K562 (cell line): ENCODE results near the gene ESRRG. TPM values are rescaled to one million over a fixed set of nuclear protein-coding genes. Genes with fewer than 3 reads are reported as not detected.

Experiments used
- ATAC-seq: fragments of 200-7000 bp; cut with Tn5 transposase; 3 replicates; pipeline ENCODE4 v1.9.1; 2020; ENCODE audit warnings: moderate library complexity
- BruUV-seq: library from RNA; stranded (reverse); fragments of 400-500 nt; replicated peaks from 2 replicates; lab custom pipeline; 2021; lab: Mats Ljungman, UMichigan
- CTCF ChIA-PET: fragments of 300-600 bp; formaldehyde crosslinking; extraction: SDS; loops from one replicate; lab custom pipeline; 2021; ENCODE audit warnings: low intra/inter-chr PET ratio; lab: Yijun Ruan, JAX
- POLR2A ChIA-PET: fragments of 300-600, 350-650 bp; sonication (Branson Sonifier 250); formaldehyde crosslinking; extraction: SDS; loops from one replicate; lab custom pipeline; 2021; ENCODE audit warnings: antibody characterized with exemption, inconsistent platforms; lab: Yijun Ruan, JAX
- DNase-seq, 4 experiments: peaks; one replicate each; pipeline versions ENCODE4 v3.0.0 to v3.0.0-alpha.2; 2011 to 2018; ENCODE audit warnings: low spot score in 3 of 4, mixed read lengths in 3 of 4; ENCODE audit errors: extremely low read depth in 1 of 4
- FAIRE-seq: peaks from 2 replicates; lab custom pipeline; 2011; peaks lifted over from hg19 to GRCh38; lab: Jason Lieb, UNC
- H2AFZ ChIP-seq: 2 replicates; pipeline ENCODE4 v1.6.0; 2011; ENCODE audit warnings: low read depth, low read length, control low read depth, inconsistent platforms
- H3K27ac ChIP-seq: fragments of 200-600 bp; 3 replicates; pipeline ENCODE4 v1.8.0; 2011; ENCODE audit warnings: low read depth, mild to moderate bottlenecking, control low read depth, inconsistent platforms, low read length, moderate library complexity, mixed read lengths; ENCODE audit errors: extremely low read depth
- H3K27me3 ChIP-seq, 2 experiments: fragments of 300-600 bp in 1 of 2; 2 replicates in 1 of 2; 3 replicates in 1 of 2; pipeline versions ENCODE4 v1.6.0 to v1.8.0; 2011; ENCODE audit warnings: inconsistent platforms in 2 of 2, low read length in 2 of 2, mild to moderate bottlenecking in 1 of 2, mixed read lengths in 1 of 2, moderate library complexity in 1 of 2; ENCODE audit not compliant: control insufficient read depth in 2 of 2, insufficient read depth in 2 of 2
- H3K36me3 ChIP-seq: fragments of 300-600 bp; 3 replicates; pipeline ENCODE4 v1.8.0; 2011; ENCODE audit warnings: mild to moderate bottlenecking, low read length, inconsistent platforms; ENCODE audit not compliant: control insufficient read depth, insufficient read depth
- H3K4me1 ChIP-seq, 2 experiments: fragments of 200-600 bp in 1 of 2; replicated peaks in 1 of 2; 2 replicates in 1 of 2; 3 replicates in 1 of 2; pipeline versions ENCODE4 v1.5.1 to v1.8.0; 2011; ENCODE audit warnings: inconsistent platforms in 2 of 2, low read length in 2 of 2, mild to moderate bottlenecking in 1 of 2, mixed read lengths in 1 of 2, moderate library complexity in 1 of 2; ENCODE audit not compliant: control insufficient read depth in 2 of 2, insufficient read depth in 2 of 2
- H3K4me2 ChIP-seq: 2 replicates; pipeline ENCODE4 v1.6.1; 2011; ENCODE audit warnings: low read length, control low read depth, inconsistent platforms, mixed read lengths; ENCODE audit not compliant: insufficient read depth
- H3K4me3 ChIP-seq: fragments of 200-600 bp; sonication (generic), shearing (Covaris generic); 2 replicates; pipeline ENCODE4 v1.5.1; 2016; ENCODE audit warnings: control low read depth, inconsistent platforms
- H3K79me2 ChIP-seq: fragments of 200-600 bp; 3 replicates; pipeline ENCODE4 v1.8.0; 2011; ENCODE audit warnings: low read length, inconsistent platforms; ENCODE audit not compliant: control insufficient read depth, insufficient read depth
- H3K9ac ChIP-seq, 2 experiments: 2 replicates each; pipeline versions ENCODE4 v1.6.0 to v1.6.1; 2011; ENCODE audit warnings: low read depth in 2 of 2, low read length in 2 of 2, control low read depth in 1 of 2, inconsistent platforms in 1 of 2, mild to moderate bottlenecking in 1 of 2, mixed read lengths in 1 of 2; ENCODE audit not compliant: insufficient read depth in 1 of 2
- H3K9me1 ChIP-seq: one replicate; pipeline ENCODE4 v1.6.0; 2011; ENCODE audit warnings: inconsistent platforms, mild to moderate bottlenecking, low read length, moderate library complexity; ENCODE audit not compliant: control insufficient read depth, insufficient read depth
- H3K9me3 ChIP-seq: replicated peaks from 2 replicates; pipeline ENCODE4 v1.5.1; 2011; ENCODE audit warnings: low read depth, low read length, inconsistent platforms; ENCODE audit not compliant: control insufficient read depth, insufficient read depth
- H4K20me1 ChIP-seq: replicated peaks from 2 replicates; pipeline ENCODE4 v1.6.1; 2011; ENCODE audit warnings: low read length, inconsistent platforms, mixed read lengths; ENCODE audit not compliant: control insufficient read depth, insufficient read depth
- BMI1 ChIP-seq: fragments of 150-350 bp; IDR thresholded peaks from 2 replicates; pipeline ENCODE4 v1.6.1; 2014; ENCODE audit warnings: low read length
- BRD9 ChIP-seq: fragments of 450-650 bp; IDR thresholded peaks from 2 replicates; pipeline ENCODE4 v1.6.1; 2018; ENCODE audit warnings: low read depth; ENCODE audit not compliant: partially characterized antibody
- FUS ChIP-seq: fragments of 200-400 bp; formaldehyde crosslinking; optimal IDR thresholded peaks from 2 replicates; pipeline ENCODE3; 2017; ENCODE audit warnings: low read depth, low read length
- PTRF ChIP-seq: fragments of 450-650 bp; IDR thresholded peaks from 2 replicates; pipeline ENCODE4 v1.6.1; 2016; ENCODE audit warnings: mild to moderate bottlenecking, missing genetic modification characterization, missing compliant biosample characterization
- SNIP1 ChIP-seq: fragments of 450-650 bp; IDR thresholded peaks from 2 replicates; pipeline ENCODE4 v1.7.1; 2017; ENCODE audit warnings: low read depth, mild to moderate bottlenecking
- TFAM ChIP-seq: fragments of 250-450 bp; sonication (Bioruptor Pico); conservative IDR thresholded peaks from 2 replicates; pipeline ENCODE4 v1.5.0; 2021; ENCODE audit warnings: mild to moderate bottlenecking, moderate library complexity
- ZNF263 ChIP-seq: sonication (generic); formaldehyde crosslinking; IDR thresholded peaks from 2 replicates; pipeline ENCODE4 v1.8.0; 2022; ENCODE audit warnings: mild to moderate bottlenecking, missing genetic modification reagents, borderline replicate concordance
- WGBS: fragments of 100-300 bp; shearing (Covaris generic); methylation state at CpG from one replicate; pipeline ENCODE4 v1.1.6; 2016; ENCODE audit warnings: low coverage, mixed read lengths; ENCODE audit not compliant: insufficient coverage; ENCODE audit errors: missing lambda C conversion rate; 5-methylcytosine and 5-hydroxymethylcytosine counted together
- in situ Hi-C: fragments of 300-500 bp; cut with MboI; formaldehyde crosslinking; loops from 4 replicates; pipeline ENCODE4 v1.15.0; 2018; ENCODE audit warnings: inconsistent platforms, mixed read lengths
- intact Hi-C: fragments of 100-400 bp; cut with micrococcal nuclease; formaldehyde crosslinking; loops from 2 replicates; pipeline ENCODE4 v1.14.2; 2022
- polyA plus RNA-seq, 8 experiments: library from polyadenylated mRNA; depleted of rRNA in 4 of 8; stranded (reverse) in 5 of 8; unstranded in 3 of 8; fragments of >200 nt; fragmentation: Nextera tagmentation in 2 of 8; fragmentation: Illumina TruSeq in 1 of 8; extraction: Ambion mirVana in 2 of 8; extraction: Trizol in 1 of 8; gene quantifications; 2 replicates each; pipeline versions ENCODE4 v1.2.1 to v1.2.3, GENCODE V29; 2011 to 2014; ENCODE audit warnings: inconsistent platforms in 1 of 8, missing spikeins in 1 of 8
- total RNA-seq, 7 experiments: library from RNA; depleted of rRNA in 6 of 7; stranded (reverse); fragments of >200 nt in 6 of 7; fragmentation: Illumina TruSeq in 2 of 7; extraction: Trizol in 2 of 7; gene quantifications; 2 replicates each; pipeline versions ENCODE4 v1.2.1 to v1.2.3, GENCODE V29; 2011 to 2021; ENCODE audit warnings: low replicate concordance in 1 of 7
- TF ChIP-seq, protein P1 (sequence below): fragments of 250-450 bp; sonication (Bioruptor Pico); IDR thresholded peaks from 2 replicates; pipeline ENCODE4 v1.5.0; 2021
- TF ChIP-seq, protein P2 (sequence below): sonication (generic); formaldehyde crosslinking; IDR thresholded peaks from 2 replicates; pipeline ENCODE4 v1.8.0; 2022; ENCODE audit warnings: missing genetic modification reagents, mild to moderate bottlenecking, borderline replicate concordance

ESRRG gene
- total and polyA plus RNA-seq, 9 of the 15 experiments (the other 6 are each of a cell fraction or from before 2014, with no cell fraction given) = not detected

- Histone ChIP-seq H4K20me1 (no peaks in the 10 kb centered on the region), H3K4me2 (no peak overlapping the region), H2AFZ (no peak overlapping the region), H3K9me1 (no peaks in the 10 kb centered on the region), H3K79me2 (no peaks in the 10 kb centered on the region), H3K4me1 (no peaks in the 10 kb centered on the region), H3K9me3 (no peaks in the 10 kb centered on the region), H3K36me3 (no peaks in the 10 kb centered on the region), H3K27ac (no peak overlapping the region), H3K27me3 (no peaks in the 10 kb centered on the region), H3K4me3 (no peak overlapping the region), H3K9ac (no peak overlapping the region)
- BruUV-seq = no TSS peak
- CTCF ChIA-PET = no interaction called here
- in situ Hi-C loops = no loop called here
- POLR2A ChIA-PET = no interaction called here
- no peak for FAIRE-seq
- intact Hi-C loops = no loop called here
- 2% methylated on average over 4 of the region's 4 CpGs for WGBS
- no peak for DNase-seq
- no peak for ATAC-seq
- TF ChIP-seq, protein P1, sequence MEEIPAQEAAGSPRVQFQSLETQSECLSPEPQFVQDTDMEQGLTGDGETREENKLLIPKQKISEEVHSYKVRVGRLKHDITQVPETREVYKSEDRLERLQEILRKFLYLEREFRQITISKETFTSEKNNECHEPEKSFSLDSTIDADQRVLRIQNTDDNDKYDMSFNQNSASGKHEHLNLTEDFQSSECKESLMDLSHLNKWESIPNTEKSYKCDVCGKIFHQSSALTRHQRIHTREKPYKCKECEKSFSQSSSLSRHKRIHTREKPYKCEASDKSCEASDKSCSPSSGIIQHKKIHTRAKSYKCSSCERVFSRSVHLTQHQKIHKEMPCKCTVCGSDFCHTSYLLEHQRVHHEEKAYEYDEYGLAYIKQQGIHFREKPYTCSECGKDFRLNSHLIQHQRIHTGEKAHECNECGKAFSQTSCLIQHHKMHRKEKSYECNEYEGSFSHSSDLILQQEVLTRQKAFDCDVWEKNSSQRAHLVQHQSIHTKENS (CRISPR knock-in tag) = no peak
- TF ChIP-seq BMI1 (no peak), TFAM (no peak), SNIP1 (no peak), BRD9 (no peak), PTRF (tag) (no peak), ZNF263 (CRISPR knock-in tag) (no peak), FUS (no peak)
- TF ChIP-seq, protein P2, sequence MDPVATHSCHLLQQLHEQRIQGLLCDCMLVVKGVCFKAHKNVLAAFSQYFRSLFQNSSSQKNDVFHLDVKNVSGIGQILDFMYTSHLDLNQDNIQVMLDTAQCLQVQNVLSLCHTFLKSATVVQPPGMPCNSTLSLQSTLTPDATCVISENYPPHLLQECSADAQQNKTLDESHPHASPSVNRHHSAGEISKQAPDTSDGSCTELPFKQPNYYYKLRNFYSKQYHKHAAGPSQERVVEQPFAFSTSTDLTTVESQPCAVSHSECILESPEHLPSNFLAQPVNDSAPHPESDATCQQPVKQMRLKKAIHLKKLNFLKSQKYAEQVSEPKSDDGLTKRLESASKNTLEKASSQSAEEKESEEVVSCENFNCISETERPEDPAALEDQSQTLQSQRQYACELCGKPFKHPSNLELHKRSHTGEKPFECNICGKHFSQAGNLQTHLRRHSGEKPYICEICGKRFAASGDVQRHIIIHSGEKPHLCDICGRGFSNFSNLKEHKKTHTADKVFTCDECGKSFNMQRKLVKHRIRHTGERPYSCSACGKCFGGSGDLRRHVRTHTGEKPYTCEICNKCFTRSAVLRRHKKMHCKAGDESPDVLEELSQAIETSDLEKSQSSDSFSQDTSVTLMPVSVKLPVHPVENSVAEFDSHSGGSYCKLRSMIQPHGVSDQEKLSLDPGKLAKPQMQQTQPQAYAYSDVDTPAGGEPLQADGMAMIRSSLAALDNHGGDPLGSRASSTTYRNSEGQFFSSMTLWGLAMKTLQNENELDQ = no peak
Observed at GRCh38 chr1:216616425-216616824, 106.8 kb downstream of the ESRRG start.
